GM12872 (cell line): ENCODE measurements around the gene NDUFS3.

Experiments
- TF ChIP-seq, protein P1 (sequence below): IDR thresholded peaks from 3 replicates; pipeline ENCODE4 v1.5.1; 2011; ENCODE audit warnings: low read depth, mild to moderate bottlenecking, low read length, moderate library complexity; ENCODE audit not compliant: insufficient read depth

NDUFS3 gene

DNA sequence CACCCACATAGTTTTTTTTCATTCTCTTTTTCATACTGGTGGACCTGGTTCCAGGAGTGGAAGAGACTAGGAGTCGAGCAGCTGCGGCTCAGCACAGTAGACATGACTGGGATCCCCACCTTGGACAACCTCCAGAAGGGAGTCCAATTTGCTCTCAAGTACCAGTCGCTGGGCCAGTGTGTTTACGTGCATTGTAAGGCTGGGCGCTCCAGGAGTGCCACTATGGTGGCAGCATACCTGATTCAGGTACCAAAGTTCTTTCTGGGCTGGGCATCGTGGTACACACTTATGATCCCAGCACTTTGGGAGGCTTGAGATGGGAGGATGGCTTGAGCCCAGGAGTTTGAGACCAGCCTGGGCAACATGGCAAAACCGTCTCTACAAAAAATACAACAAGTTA, 9.2 kb upstream of the NDUFS3 start:
- TF ChIP-seq, protein P1, sequence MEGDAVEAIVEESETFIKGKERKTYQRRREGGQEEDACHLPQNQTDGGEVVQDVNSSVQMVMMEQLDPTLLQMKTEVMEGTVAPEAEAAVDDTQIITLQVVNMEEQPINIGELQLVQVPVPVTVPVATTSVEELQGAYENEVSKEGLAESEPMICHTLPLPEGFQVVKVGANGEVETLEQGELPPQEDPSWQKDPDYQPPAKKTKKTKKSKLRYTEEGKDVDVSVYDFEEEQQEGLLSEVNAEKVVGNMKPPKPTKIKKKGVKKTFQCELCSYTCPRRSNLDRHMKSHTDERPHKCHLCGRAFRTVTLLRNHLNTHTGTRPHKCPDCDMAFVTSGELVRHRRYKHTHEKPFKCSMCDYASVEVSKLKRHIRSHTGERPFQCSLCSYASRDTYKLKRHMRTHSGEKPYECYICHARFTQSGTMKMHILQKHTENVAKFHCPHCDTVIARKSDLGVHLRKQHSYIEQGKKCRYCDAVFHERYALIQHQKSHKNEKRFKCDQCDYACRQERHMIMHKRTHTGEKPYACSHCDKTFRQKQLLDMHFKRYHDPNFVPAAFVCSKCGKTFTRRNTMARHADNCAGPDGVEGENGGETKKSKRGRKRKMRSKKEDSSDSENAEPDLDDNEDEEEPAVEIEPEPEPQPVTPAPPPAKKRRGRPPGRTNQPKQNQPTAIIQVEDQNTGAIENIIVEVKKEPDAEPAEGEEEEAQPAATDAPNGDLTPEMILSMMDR: no peak

DNA sequence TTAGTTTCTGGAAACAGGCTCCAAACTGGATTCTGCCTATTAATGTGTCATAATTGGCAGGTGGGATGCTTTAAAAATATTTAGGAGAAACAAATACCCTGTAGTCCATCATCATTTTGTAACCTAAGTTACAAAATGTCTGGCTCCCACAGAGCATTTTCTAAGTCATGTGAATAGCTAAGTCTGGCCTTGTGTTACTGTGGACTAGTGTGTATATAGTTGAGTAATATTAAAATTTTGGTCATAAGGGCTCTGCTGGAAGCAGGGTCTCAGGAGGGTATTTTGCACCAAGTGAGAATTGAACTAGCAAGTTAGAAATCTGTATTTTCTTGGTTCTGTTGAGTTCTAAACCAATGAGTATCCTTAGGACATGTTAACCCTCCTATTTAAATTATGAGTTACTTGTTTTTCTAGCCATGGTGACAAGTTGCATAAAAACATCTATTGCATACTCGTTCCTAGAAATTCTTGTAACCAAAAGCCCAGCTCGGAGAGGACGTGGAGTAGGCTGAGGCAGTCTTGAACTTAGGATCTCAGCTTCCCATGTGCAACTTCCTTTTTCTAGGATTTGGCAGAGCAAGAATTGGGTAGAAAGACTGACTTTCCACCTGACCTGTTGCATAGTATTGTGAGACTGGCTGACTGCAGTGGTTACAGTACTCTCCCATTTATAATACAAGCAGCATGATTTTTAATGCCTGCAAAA, 8.1 kb upstream of the NDUFS3 start:
- TF ChIP-seq, protein P1: no peak

DNA sequence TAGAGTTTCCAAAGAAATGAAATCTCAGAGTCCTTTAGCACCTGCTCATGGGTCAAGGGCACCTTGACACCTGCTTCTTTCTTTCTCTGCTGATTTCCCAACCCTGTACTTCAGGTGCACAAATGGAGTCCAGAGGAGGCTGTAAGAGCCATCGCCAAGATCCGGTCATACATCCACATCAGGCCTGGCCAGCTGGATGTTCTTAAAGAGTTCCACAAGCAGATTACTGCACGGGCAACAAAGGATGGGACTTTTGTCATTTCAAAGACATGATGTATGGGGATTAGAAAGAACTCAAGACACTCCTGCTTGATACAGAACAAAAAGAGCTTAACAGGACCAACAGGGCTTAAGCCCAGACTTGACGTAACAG, 7.5 kb upstream of the NDUFS3 start:
- TF ChIP-seq, protein P1: no peak

DNA sequence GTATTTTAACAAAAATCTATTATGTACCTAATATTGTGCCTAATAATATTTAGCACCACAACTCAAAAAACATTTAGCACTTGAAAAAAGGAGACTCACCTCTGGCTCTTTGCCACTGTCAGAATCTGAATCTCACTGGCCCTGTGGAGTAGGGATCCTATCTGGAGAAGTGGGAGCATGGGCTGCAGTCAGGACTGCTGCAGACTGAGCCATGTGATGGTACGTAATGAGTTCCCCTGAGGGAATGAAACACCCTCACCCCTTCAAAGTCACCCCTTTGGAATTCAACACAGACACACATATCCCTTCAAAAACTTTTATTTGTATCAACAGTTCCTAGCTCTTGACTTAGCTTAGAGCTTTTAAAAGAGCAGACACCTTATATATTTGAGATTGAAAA, 7.0 kb upstream of the NDUFS3 start:
- TF ChIP-seq, protein P1: no peak

DNA sequence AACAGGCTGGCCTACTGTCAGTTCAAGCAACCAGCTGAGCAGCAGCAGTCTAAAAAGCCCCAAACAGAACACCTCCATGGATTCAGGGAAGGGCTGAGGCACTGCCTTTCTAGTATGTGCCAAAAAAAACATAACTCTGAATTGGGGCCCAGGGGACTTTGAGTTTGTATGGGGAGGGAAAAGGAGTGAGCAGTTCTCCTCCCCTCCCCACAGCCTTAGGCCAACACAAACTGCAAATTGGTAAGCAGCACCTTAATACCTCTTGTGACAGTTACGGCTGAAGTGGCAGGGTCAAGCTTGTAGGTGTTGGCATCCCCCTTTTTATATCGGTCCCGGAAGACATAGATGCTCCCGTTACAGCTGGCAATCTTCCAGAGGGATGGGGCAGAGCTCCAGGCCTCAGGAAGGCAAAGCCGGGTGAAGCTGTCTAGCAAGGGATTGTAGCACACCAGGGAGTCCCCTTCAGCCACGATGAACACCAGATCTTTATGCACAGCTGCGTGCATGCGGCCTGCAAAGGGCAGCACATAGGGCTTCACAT, 6.1 kb upstream of the NDUFS3 start:
- TF ChIP-seq, protein P1: no peak

DNA sequence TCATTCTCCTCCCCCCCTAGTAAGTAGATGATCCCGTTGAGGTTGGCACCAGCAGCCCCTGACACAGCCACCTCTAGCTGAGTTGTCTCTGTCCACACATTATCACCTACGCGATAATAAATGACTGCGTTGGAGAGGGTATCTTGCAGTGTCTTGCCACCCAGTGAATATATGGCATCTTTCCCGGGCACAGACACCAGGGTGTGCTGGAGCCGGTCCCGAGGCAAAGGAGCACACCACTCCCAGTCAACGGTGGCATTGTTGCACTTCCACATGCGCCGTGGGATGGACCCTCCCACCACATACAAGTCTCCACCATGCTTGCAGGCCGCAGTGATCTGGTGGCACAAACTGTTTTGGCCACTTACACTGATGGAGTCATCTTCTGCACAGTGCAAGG, 5.6 kb upstream of the NDUFS3 start:
- TF ChIP-seq, protein P1: no peak

DNA sequence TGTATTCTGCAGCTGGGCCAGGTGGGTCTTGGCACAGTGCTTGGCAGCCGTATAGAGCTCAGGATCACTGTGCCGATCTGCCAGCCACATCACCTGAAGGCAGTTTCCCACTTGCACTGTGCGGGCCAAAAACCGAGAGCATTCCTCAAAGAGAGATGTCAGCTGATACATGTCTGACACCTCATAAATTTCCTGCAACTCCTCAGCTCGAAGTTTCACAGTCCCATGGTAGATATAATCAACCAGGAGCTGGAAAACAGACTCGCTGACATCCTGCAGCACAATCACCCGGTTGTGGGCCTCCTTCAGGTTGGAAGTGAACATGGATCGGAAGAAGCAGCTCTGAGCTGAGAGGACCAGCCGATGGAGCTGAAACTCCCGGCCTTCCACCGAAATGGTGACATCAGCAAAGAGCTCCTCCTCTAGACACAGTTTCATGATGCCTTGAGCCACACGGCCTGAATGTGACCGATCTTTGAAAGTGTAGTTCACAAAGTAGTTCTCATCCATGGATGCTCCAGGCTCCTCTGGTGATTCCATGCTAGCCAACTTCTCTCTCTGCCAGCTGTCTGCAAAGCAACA, 1.3 kb upstream of the NDUFS3 start:
- TF ChIP-seq, protein P1: no peak
